SK-N-SH treated with all-trans-retinoic acid at 6 μM for 48 hours (cell line): ENCODE measurements around the gene HOXB4.

Experiments used
- ATAC-seq: fragments of 200-7000 bp; cut with Tn5 transposase; 3 replicates; pipeline ENCODE4 v1.9.1; 2020; ENCODE audit warnings: mild to moderate bottlenecking, moderate library complexity
- CREB5 ChIP-seq: fragments of 250-450 bp; sonication (Bioruptor Pico); IDR thresholded peaks from 2 replicates; pipeline ENCODE4 v1.5.1; 2020; ENCODE audit warnings: low read depth, mild to moderate bottlenecking, moderate library complexity
- CSDC2 ChIP-seq: fragments of 250-450 bp; sonication (Bioruptor Pico); IDR thresholded peaks from 2 replicates; pipeline ENCODE4 v1.5.0; 2020; ENCODE audit warnings: mild to moderate bottlenecking, moderate library complexity
- CSRNP3 ChIP-seq: fragments of 250-450 bp; sonication (Bioruptor Pico); IDR thresholded peaks from 2 replicates; pipeline ENCODE4 v1.5.1; 2021; ENCODE audit warnings: mild to moderate bottlenecking, moderate library complexity
- ESRRG ChIP-seq: fragments of 250-450 bp; sonication (Bioruptor Pico); IDR thresholded peaks from 2 replicates; pipeline ENCODE4 v1.6.1; 2021; ENCODE audit warnings: mild to moderate bottlenecking
- ISL1 ChIP-seq: fragments of 250-450 bp; sonication (Bioruptor Pico); IDR thresholded peaks from 2 replicates; pipeline ENCODE4 v2.1.2; 2022; ENCODE audit warnings: mild to moderate bottlenecking, moderate library complexity
- OSR1 ChIP-seq: fragments of 250-450 bp; sonication (Bioruptor Pico); IDR thresholded peaks from 2 replicates; pipeline ENCODE4 v1.8.0; 2022; ENCODE audit warnings: moderate library complexity, mild to moderate bottlenecking, inconsistent platforms
- PATZ1 ChIP-seq: fragments of 250-450 bp; sonication (Bioruptor Pico); IDR thresholded peaks from 2 replicates; pipeline ENCODE4 v1.8.0; 2020; ENCODE audit warnings: mild to moderate bottlenecking, moderate library complexity, borderline replicate concordance
- PPARA ChIP-seq: fragments of 250-450 bp; sonication (Bioruptor Pico); IDR thresholded peaks from 2 replicates; pipeline ENCODE4 v1.5.0; 2020; ENCODE audit warnings: mild to moderate bottlenecking, borderline replicate concordance
- SNAI2 ChIP-seq: fragments of 250-450 bp; sonication (Bioruptor Pico); IDR thresholded peaks from 2 replicates; pipeline ENCODE4 v1.5.0; 2020; ENCODE audit warnings: mild to moderate bottlenecking, moderate library complexity
- TSHZ2 ChIP-seq: fragments of 250-450 bp; sonication (Bioruptor Pico); IDR thresholded peaks from 2 replicates; pipeline ENCODE4 v1.5.0; 2020; ENCODE audit warnings: mild to moderate bottlenecking, moderate library complexity
- ZC3H10 ChIP-seq: fragments of 250-450 bp; sonication (Bioruptor Pico); IDR thresholded peaks from 2 replicates; pipeline ENCODE4 v1.5.1; 2021; ENCODE audit warnings: mild to moderate bottlenecking, moderate library complexity
- ZFP3 ChIP-seq: fragments of 250-450 bp; sonication (Bioruptor Pico); IDR thresholded peaks from 2 replicates; pipeline ENCODE4 v1.5.0; 2020; ENCODE audit warnings: mild to moderate bottlenecking, moderate library complexity
- ZFP30 ChIP-seq: fragments of 450-650 bp; formaldehyde crosslinking; IDR thresholded peaks from 2 replicates; pipeline ENCODE4 v1.5.0; 2022; ENCODE audit warnings: mild to moderate bottlenecking, moderate library complexity

Gene HOXB4

GRCh38 chr17:48578616-48579470 is 693 bp upstream of the HOXB4 start (continued):
- TF ChIP-seq CREB5 (CRISPR knock-in tag): no peak
- TF ChIP-seq ZC3H10 (CRISPR knock-in tag): no peak
- TF ChIP-seq OSR1: no peak
- no peak for TF ChIP-seq ZFP30 (CRISPR knock-in tag)
- TF ChIP-seq TSHZ2 (CRISPR knock-in tag): no peak
- no peak for TF ChIP-seq ISL1 (CRISPR knock-in tag)

- no peak for ATAC-seq
- TF ChIP-seq CSRNP3 (CRISPR knock-in tag) (no peak), ZFP3 (CRISPR knock-in tag) (no peak), SNAI2 (CRISPR knock-in tag) (no peak), ZFP30 (CRISPR knock-in tag) (no peak), ZC3H10 (CRISPR knock-in tag) (no peak), CSDC2 (CRISPR knock-in tag) (no peak)
- TF ChIP-seq, all 23 proteins: peak for 0
Measured at GRCh38 chr17:48577330-48577945, 712 bp downstream of the HOXB4 start.

GRCh38 chr17:48576479-48577309 is 1.5 kb downstream of the HOXB4 start:
- TF ChIP-seq ESRRG (CRISPR knock-in tag) (no peak), PPARA (no peak), PATZ1 (CRISPR knock-in tag) (no peak)
- no peak for ATAC-seq

- no peak for ATAC-seq
- TF ChIP-seq SNAI2 (CRISPR knock-in tag): no peak
- TF ChIP-seq, all 23 proteins: peak for 0
Measured at GRCh38 chr17:48575673-48576478, 2.3 kb downstream of the HOXB4 start.

- no peak for ATAC-seq
- no peak for TF ChIP-seq CSDC2 (CRISPR knock-in tag)
Measured at GRCh38 chr17:48575066-48575582, 3.0 kb downstream of the HOXB4 start.
